EH (cell line): ENCODE data around the gene COQ8B.
A peak's percentile ranks its signal among the peaks of the same experiment; 100 is the strongest.
"Not testable (repeated sequence)": the region's sequence is repeated elsewhere in the genome, so short reads cannot be mapped to it uniquely, and the experiment has no call there.

Experiments used
- DNase-seq: peaks from one replicate; pipeline ENCODE4 v3.0.0-alpha.2; 2015; ENCODE audit warnings: low read depth

Gene COQ8B

GRCh38 chr19:40716482-40717324, at the start of gene COQ8B, which contains the start of gene ITPKC:
COQ8B (minus strand) TSS chr19:40716886; CDS start chr19:40714632, 2,254 bp downstream.
ITPKC (plus strand) TSS chr19:40717112; CDS start chr19:40717136, 24 bp downstream.
- peak; percentile 97 for DNase-seq

- not testable (repeated sequence) for DNase-seq
Observed at GRCh38 chr19:40766385-40766784, 49.7 kb upstream of the COQ8B start.

- no peak for DNase-seq
Observed at GRCh38 chr19:40763963-40764362, 47.3 kb upstream of the COQ8B start.

GRCh38 chr19:40763526-40763925, 46.8 kb upstream of the COQ8B start:
- DNase-seq = no peak

GRCh38 chr19:40762754-40763470, 46.2 kb upstream of the COQ8B start:
- no peak for DNase-seq

- no peak for DNase-seq
Observed at GRCh38 chr19:40759352-40759751, 42.7 kb upstream of the COQ8B start.

GRCh38 chr19:40758491-40758890, 41.8 kb upstream of the COQ8B start:
- DNase-seq = no peak

- DNase-seq = no peak
Observed at GRCh38 chr19:40756502-40757110, 39.9 kb upstream of the COQ8B start.

GRCh38 chr19:40755791-40756190, 39.1 kb upstream of the COQ8B start:
- DNase-seq = no peak

GRCh38 chr19:40755248-40755624, 38.5 kb upstream of the COQ8B start:
- no peak for DNase-seq

- peak; percentile 44 for DNase-seq
Observed at GRCh38 chr19:40754611-40755247, 38.0 kb upstream of the COQ8B start.

- no peak for DNase-seq
Observed at GRCh38 chr19:40752257-40752781, 35.6 kb upstream of the COQ8B start.

- peak; percentile 98 for DNase-seq
Observed at GRCh38 chr19:40750874-40751537, 34.3 kb upstream of the COQ8B start, which contains the start of gene SNRPA. SNRPA (plus strand) TSS chr19:40751203; CDS start chr19:40751409, 206 bp downstream.

GRCh38 chr19:40750058-40750873, 33.6 kb upstream of the COQ8B start, which contains the start of gene ACTMAP:
ACTMAP (minus strand) TSS chr19:40750477; CDS start chr19:40749803, 674 bp downstream.
- peak; percentile 100 for DNase-seq

- no peak for DNase-seq
Observed at GRCh38 chr19:40747536-40747935, 30.9 kb upstream of the COQ8B start.

GRCh38 chr19:40745402-40745780, 28.7 kb upstream of the COQ8B start:
- peak; percentile 80 for DNase-seq

GRCh38 chr19:40744554-40745401, 28.1 kb upstream of the COQ8B start:
- DNase-seq = peak; percentile 41

- no peak for DNase-seq
Observed at GRCh38 chr19:40743926-40744325, 27.2 kb upstream of the COQ8B start.

GRCh38 chr19:40742886-40743285, 26.2 kb upstream of the COQ8B start:
- DNase-seq = no peak
